HepG2 (cell line): ENCODE measurements around the gene RBM43. TPM values are rescaled to one million over a fixed set of nuclear protein-coding genes. Genes with fewer than 3 reads are reported as not detected.

Experiments used
- ATAC-seq: fragments of 200-7000 bp; cut with Tn5 transposase; 3 replicates; pipeline ENCODE4 v1.9.1; 2020; ENCODE audit warnings: mild to moderate bottlenecking, moderate library complexity
- BruUV-seq: library from RNA; stranded (reverse); fragments of 400-500 nt; replicated peaks from 2 replicates; lab custom pipeline; 2021; lab: Mats Ljungman, UMichigan
- CTCF ChIA-PET: fragments of 300-600 bp; formaldehyde crosslinking; extraction: SDS; loops from one replicate; lab custom pipeline; 2021; ENCODE audit warnings: low total read pairs, inconsistent platforms, low intra/inter-chr PET ratio; lab: Yijun Ruan, JAX
- POLR2A ChIA-PET: fragments of 350-600 bp; sonication (Branson Sonifier 250); formaldehyde crosslinking; loops from one replicate; lab custom pipeline; 2020; ENCODE audit warnings: antibody characterized with exemption, inconsistent platforms; lab: Yijun Ruan, JAX
- DNase-seq: peaks from one replicate; pipeline ENCODE4 v3.0.0-alpha.2; 2015; ENCODE audit warnings: low spot score
- FAIRE-seq: peaks from 3 replicates; lab custom pipeline; 2011; peaks lifted over from hg19 to GRCh38; lab: Jason Lieb, UNC
- H2AFZ ChIP-seq: one replicate; pipeline ENCODE4 v1.6.1; 2011; ENCODE audit warnings: low read length, inconsistent platforms
- H3K27ac ChIP-seq: fragments of 300-600 bp; 3 replicates; pipeline ENCODE4 v1.8.0; 2011; ENCODE audit warnings: mixed run types, mild to moderate bottlenecking, mixed read lengths, low read length, inconsistent platforms; ENCODE audit not compliant: insufficient read depth; ENCODE audit errors: extremely low read length
- H3K27me3 ChIP-seq, 2 experiments: fragments of 200-600 bp in 1 of 2; 2 replicates in 1 of 2; 3 replicates in 1 of 2; pipeline versions ENCODE4 v1.6.0 to v1.8.0; 2011; ENCODE audit warnings: low read length in 2 of 2, mild to moderate bottlenecking in 2 of 2, moderate library complexity in 2 of 2, inconsistent platforms in 1 of 2; ENCODE audit not compliant: insufficient read depth in 2 of 2, control insufficient read depth in 1 of 2
- H3K36me3 ChIP-seq, 2 experiments: fragments of 200-600 bp in 1 of 2; replicated peaks in 1 of 2; 2 replicates in 1 of 2; 3 replicates in 1 of 2; pipeline versions ENCODE4 v1.5.1 to v1.8.0; 2011; ENCODE audit warnings: low read length in 2 of 2, inconsistent platforms in 1 of 2; ENCODE audit not compliant: insufficient read depth in 2 of 2, control insufficient read depth in 1 of 2
- H3K4me1 ChIP-seq: 2 replicates; pipeline ENCODE4 v1.5.1; 2012; ENCODE audit warnings: low read length, inconsistent platforms; ENCODE audit not compliant: insufficient read depth
- H3K4me2 ChIP-seq: 2 replicates; pipeline ENCODE4 v1.6.0; 2011; ENCODE audit warnings: low read depth, low read length, inconsistent platforms
- H3K4me3 ChIP-seq, 3 experiments: fragments of 200-600 bp in 1 of 3; sonication (generic), shearing (Covaris generic) in 1 of 3; replicated peaks in 1 of 3; 2 replicates each; pipeline ENCODE4 v1.5.1; 2011 to 2016; ENCODE audit warnings: low read length in 3 of 3, inconsistent platforms in 2 of 3, low read depth in 2 of 3, mild to moderate bottlenecking in 2 of 3, control low read depth in 1 of 3, mixed read lengths in 1 of 3; ENCODE audit not compliant: insufficient read depth in 1 of 3
- H3K79me2 ChIP-seq: one replicate; pipeline ENCODE4 v1.6.1; 2011; ENCODE audit warnings: low read length, inconsistent platforms; ENCODE audit not compliant: insufficient read depth
- H3K9ac ChIP-seq: 2 replicates; pipeline ENCODE4 v1.6.0; 2011; ENCODE audit warnings: mild to moderate bottlenecking, low read depth, low read length, inconsistent platforms; ENCODE audit not compliant: insufficient read depth
- H3K9me3 ChIP-seq: 2 replicates; pipeline ENCODE4 v1.5.1; 2012; ENCODE audit warnings: mild to moderate bottlenecking, low read length
- H4K20me1 ChIP-seq: 2 replicates; pipeline ENCODE4 v1.6.0; 2011; ENCODE audit warnings: inconsistent platforms, mild to moderate bottlenecking, low read length, moderate library complexity; ENCODE audit not compliant: insufficient read depth
- ADNP ChIP-seq: sonication (generic); formaldehyde crosslinking; IDR thresholded peaks from 2 replicates; pipeline ENCODE4 v1.4.0; 2020; ENCODE audit warnings: missing genetic modification reagents
- ASH2L ChIP-seq: fragments of 300-600, 200-600 bp; sonication (generic); IDR thresholded peaks from 2 replicates; pipeline ENCODE4 v1.7.0; 2017; ENCODE audit warnings: low read depth, mild to moderate bottlenecking, moderate library complexity, mixed read lengths, low read length; ENCODE audit not compliant: insufficient read length
- GABPB1 ChIP-seq: IDR thresholded peaks from 2 replicates; pipeline ENCODE4 v1.6.1; 2016; ENCODE audit warnings: mild to moderate bottlenecking, missing genetic modification reagents, moderate library complexity, missing compliant biosample characterization
- HMGA1 ChIP-seq: sonication (generic); formaldehyde crosslinking; conservative IDR thresholded peaks from 2 replicates; pipeline ENCODE4 v1.4.0; 2020; ENCODE audit warnings: missing genetic modification reagents
- RBFOX2 ChIP-seq: fragments of 200-400 bp; formaldehyde crosslinking; IDR thresholded peaks from 2 replicates; pipeline ENCODE4 v1.6.1; 2017; ENCODE audit warnings: low read depth, mild to moderate bottlenecking, low read length
- SALL1 ChIP-seq: sonication (generic); formaldehyde crosslinking; IDR thresholded peaks from 2 replicates; pipeline ENCODE4 v1.8.0; 2022; ENCODE audit warnings: mild to moderate bottlenecking, missing genetic modification reagents
- SETDB1 ChIP-seq: sonication (generic); formaldehyde crosslinking; IDR thresholded peaks from 2 replicates; pipeline ENCODE4 v1.5.1; 2020; ENCODE audit warnings: missing genetic modification reagents, mild to moderate bottlenecking, borderline replicate concordance
- SP5 ChIP-seq: IDR thresholded peaks from 2 replicates; pipeline ENCODE4 v1.6.1; 2016; ENCODE audit warnings: low read depth, borderline replicate concordance
- TFAP4 ChIP-seq: sonication (generic); IDR thresholded peaks from 2 replicates; pipeline ENCODE4 v1.6.1; 2016; ENCODE audit warnings: low read depth, borderline replicate concordance
- ZBTB46 ChIP-seq: sonication (generic); formaldehyde crosslinking; IDR thresholded peaks from 2 replicates; pipeline ENCODE4 v1.4.0; 2020; ENCODE audit warnings: mild to moderate bottlenecking, missing genetic modification reagents, borderline replicate concordance
- ZNF556 ChIP-seq: sonication (generic); formaldehyde crosslinking; IDR thresholded peaks from 2 replicates; pipeline ENCODE4 v1.4.0; 2020; ENCODE audit warnings: mild to moderate bottlenecking, missing genetic modification reagents, borderline replicate concordance
- ZNF563 ChIP-seq: sonication (generic); formaldehyde crosslinking; IDR thresholded peaks from 2 replicates; pipeline ENCODE4 v1.8.0; 2022; ENCODE audit warnings: mild to moderate bottlenecking, moderate library complexity, missing genetic modification reagents
- ZNF776 ChIP-seq: sonication (generic); formaldehyde crosslinking; IDR thresholded peaks from 2 replicates; pipeline ENCODE4 v1.4.0; 2020; ENCODE audit warnings: mild to moderate bottlenecking, missing genetic modification reagents
- ZXDC ChIP-seq: sonication (generic); formaldehyde crosslinking; IDR thresholded peaks from 2 replicates; pipeline ENCODE4 v1.5.0; 2020; ENCODE audit warnings: mild to moderate bottlenecking, missing genetic modification reagents
- WGBS: methylation state at CpG from one replicate; pipeline ENCODE4 v1.1.6; 2017; ENCODE audit warnings: low lambda C conversion rate; 5-methylcytosine and 5-hydroxymethylcytosine counted together
- in situ Hi-C: cut with HindIII; loops from 2 replicates; pipeline ENCODE4 v1.10.0; 2017; ENCODE audit warnings: low pct_unique_long_range_greater_than_20kb; ENCODE audit not compliant: extremely low pct_ligation_motif_present
- intact Hi-C: fragments of 100-400 bp; cut with micrococcal nuclease; formaldehyde crosslinking; loops from one replicate; pipeline ENCODE4 v1.10.0; 2022; ENCODE audit not compliant: unreplicated experiment
- polyA plus RNA-seq, 8 experiments: library from polyadenylated mRNA; depleted of rRNA in 3 of 8; stranded (reverse) in 7 of 8; unstranded in 1 of 8; fragments of >200 nt; fragmentation: Illumina TruSeq in 4 of 8; extraction: Trizol in 4 of 8; gene quantifications; 2 replicates each; pipeline versions ENCODE4 v1.2.1 to v1.2.3, GENCODE V29; 2011 to 2016; ENCODE audit warnings: low read depth in 4 of 8, missing spikeins in 1 of 8, mixed read lengths in 1 of 8; ENCODE audit not compliant: insufficient read depth in 1 of 8
- total RNA-seq, 5 experiments: library from RNA; depleted of rRNA; stranded (reverse); fragments of >200 nt; fragmentation: Illumina TruSeq; extraction: Trizol; gene quantifications; 2 replicates each; pipeline ENCODE4 v1.2.3, GENCODE V29; 2016; ENCODE audit warnings: low read depth in 1 of 5
- TF ChIP-seq, protein P1 (sequence below): sonication (generic); formaldehyde crosslinking; IDR thresholded peaks from 2 replicates; pipeline ENCODE4 v1.8.0; 2022; ENCODE audit warnings: mild to moderate bottlenecking, missing genetic modification reagents; ENCODE audit not compliant: insufficient replicate concordance
- TF ChIP-seq, protein P2 (sequence below): sonication (generic); formaldehyde crosslinking; IDR thresholded peaks from 2 replicates; pipeline ENCODE4 v1.8.0; 2022; ENCODE audit warnings: missing genetic modification reagents, low read depth, mild to moderate bottlenecking, borderline replicate concordance

RBM43 gene
- total and polyA plus RNA-seq, 2 of the 13 experiments (the other 11 are each of a cell fraction or from before 2014, with no cell fraction given), result 0.31 to 0.70 TPM

GRCh38 chr2:151264157-151264825 is 2.6 kb upstream of the RBM43 start:
- ChIA-PET CTCF (no interaction called here), POLR2A (interaction anchor here (0.6 kb wide), 1 partner anchor 25 kb away, joined by 3 read pairs; the partner anchor contains the start of gene NMI)
- no peaks in the 10 kb centered on the region for H4K20me1 ChIP-seq
- DNase-seq (peak; percentile 58), ATAC-seq (peak; percentile 68), FAIRE-seq (peak; percentile 73)
- in situ Hi-C loops, result no loop called here
- H3K27ac ChIP-seq, result no peak overlapping the region
- intact Hi-C loops, result loop anchor here (2.0 kb wide), 1 partner anchor 23 kb away; no protein-coding TSS in a partner anchor
- peaks cover 28% of the 10 kb centered on the region for H3K4me1 ChIP-seq
- H3K79me2 ChIP-seq, result no peaks in the 10 kb centered on the region
- no peaks in the 10 kb centered on the region for H3K36me3 ChIP-seq
- peak overlapping the region; percentile 0; the same call in 1 of the 2 replicates for H3K4me2 ChIP-seq
- H3K27me3 ChIP-seq, result peaks cover 2 to 23% of the 10 kb centered on the region in 2 experiments; a peak in 4 of 5 replicates
- BruUV-seq, result no TSS peak
- H2AFZ ChIP-seq, result no peak overlapping the region
- WGBS, result 8% methylated on average over 7 of the region's 7 CpGs
- no peak overlapping the region for H3K4me3 ChIP-seq
- no peak overlapping the region for H3K9ac ChIP-seq
- no peaks in the 10 kb centered on the region for H3K9me3 ChIP-seq
- TF ChIP-seq GABPB1 (CRISPR knock-in tag) (no peak), ADNP (CRISPR knock-in tag) (no peak), SALL1 (CRISPR knock-in tag) (peak; percentile 67), ZNF563 (CRISPR knock-in tag) (no peak), ZBTB46 (CRISPR knock-in tag) (no peak), RBFOX2 (no peak), SP5 (CRISPR knock-in tag) (peak; percentile 28; the same call in 1 of the 2 replicates), ASH2L (no peak), ZNF776 (CRISPR knock-in tag) (no peak), SETDB1 (CRISPR knock-in tag) (no peak), ZNF556 (CRISPR knock-in tag) (no peak), ZXDC (CRISPR knock-in tag) (no peak), TFAP4 (peak; percentile 60; the same call in 1 of the 2 replicates), HMGA1 (CRISPR knock-in tag) (no peak)
- TF ChIP-seq, protein P1, sequence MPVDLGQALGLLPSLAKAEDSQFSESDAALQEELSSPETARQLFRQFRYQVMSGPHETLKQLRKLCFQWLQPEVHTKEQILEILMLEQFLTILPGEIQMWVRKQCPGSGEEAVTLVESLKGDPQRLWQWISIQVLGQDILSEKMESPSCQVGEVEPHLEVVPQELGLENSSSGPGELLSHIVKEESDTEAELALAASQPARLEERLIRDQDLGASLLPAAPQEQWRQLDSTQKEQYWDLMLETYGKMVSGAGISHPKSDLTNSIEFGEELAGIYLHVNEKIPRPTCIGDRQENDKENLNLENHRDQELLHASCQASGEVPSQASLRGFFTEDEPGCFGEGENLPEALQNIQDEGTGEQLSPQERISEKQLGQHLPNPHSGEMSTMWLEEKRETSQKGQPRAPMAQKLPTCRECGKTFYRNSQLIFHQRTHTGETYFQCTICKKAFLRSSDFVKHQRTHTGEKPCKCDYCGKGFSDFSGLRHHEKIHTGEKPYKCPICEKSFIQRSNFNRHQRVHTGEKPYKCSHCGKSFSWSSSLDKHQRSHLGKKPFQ (CRISPR knock-in tag), result no peak
- TF ChIP-seq, protein P2, sequence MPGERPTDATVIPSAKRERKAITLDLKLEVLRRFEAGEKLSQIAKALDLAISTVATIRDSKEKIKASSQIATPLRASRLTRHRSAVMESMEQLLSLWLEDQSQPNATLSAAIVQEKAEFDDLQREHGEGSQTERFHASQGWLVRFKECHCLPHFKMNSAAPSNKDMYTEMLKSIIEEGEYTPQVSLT (CRISPR knock-in tag), result no peak
